Activated CD4-positive, alpha-beta T cell treated with anti-CD3 and anti-CD28 coated beads, Interleukin-2, amount 50 U/mL, for 4 hours (primary cell): Measurements from ENCODE around the gene PPP6R3.
"Not testable (repeated sequence)": the region's sequence is repeated elsewhere in the genome, so short reads cannot be mapped to it uniquely, and the experiment has no call there.

ENCODE experiments used
- DNase-seq, 2 experiments: peaks; one replicate each; pipeline ENCODE4 v3.0.0-alpha.2; 2020

Gene PPP6R3

DNA sequence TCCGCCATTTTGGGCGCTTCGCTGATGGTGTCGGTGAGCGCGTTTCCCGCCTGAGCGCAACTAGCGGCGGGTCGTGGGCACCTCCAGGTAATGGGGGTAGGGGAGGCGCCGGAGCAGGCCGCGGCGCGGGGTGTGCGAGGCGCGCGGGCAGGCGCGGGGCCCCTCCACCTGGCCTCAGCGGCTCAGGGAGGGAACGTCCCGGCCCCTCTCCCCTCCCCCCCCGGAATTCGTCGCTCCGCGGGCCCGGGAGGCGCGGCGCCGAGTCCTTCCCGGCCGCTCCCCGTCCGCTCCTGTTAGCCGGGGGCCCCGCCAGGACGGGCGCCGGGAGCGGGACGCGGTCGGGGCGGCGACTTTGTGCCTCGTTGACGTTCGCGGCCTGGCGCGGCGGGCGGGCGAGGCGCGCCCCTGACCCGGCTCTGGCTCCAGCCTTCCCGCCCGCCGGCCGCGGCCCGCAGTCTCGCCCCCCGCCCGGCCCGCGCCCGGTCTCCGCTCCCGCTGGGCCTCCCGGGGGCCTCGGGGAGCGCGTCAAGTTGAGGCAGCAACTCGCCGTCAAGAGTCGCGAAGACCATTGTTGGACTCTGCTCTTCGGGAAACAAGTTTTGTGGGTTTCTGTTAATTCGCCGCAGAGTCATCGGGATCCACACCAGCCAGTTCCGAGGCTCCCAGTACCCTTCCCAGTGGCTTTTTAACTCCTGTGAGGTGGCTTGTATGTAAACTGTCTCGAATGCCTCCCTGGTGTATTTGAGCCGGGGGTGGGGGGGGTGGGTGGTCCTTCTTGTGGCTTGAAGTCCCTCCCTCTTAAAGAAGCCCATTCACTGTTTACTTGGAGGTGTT, at the start of gene PPP6R3:
Gene PPP6R3, plus strand, starts transcription at position 12 of the 834 bp plus-strand sequence. CDS start 76,913 bp downstream, outside the sequence.
- DNase-seq = no peak

DNA sequence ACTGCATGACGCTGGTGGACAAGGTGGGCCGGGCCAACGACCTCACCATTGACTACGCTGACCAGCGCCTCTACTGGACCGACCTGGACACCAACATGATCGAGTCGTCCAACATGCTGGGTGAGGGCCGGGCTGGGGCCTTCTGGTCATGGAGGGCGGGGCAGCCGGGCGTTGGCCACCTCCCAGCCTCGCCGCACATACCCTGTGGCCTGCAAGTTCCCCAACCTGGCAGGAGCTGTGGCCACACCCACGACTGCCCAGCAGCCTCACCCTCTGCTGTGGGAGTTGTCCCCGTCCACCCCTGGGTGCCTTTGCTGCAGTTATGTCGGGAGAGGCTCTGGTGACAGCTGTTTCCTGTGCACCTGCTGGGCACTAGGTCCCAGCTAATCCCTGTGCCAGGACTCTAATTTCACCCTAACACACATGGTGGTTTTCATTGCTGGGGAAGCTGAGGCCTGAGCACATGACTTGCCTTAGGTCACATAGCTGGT, 49.0 kb upstream of the PPP6R3 start:
- no peak for DNase-seq

GRCh38 chr11:68412593-68413475, 47.7 kb upstream of the PPP6R3 start:
- DNase-seq = no peak

DNA sequence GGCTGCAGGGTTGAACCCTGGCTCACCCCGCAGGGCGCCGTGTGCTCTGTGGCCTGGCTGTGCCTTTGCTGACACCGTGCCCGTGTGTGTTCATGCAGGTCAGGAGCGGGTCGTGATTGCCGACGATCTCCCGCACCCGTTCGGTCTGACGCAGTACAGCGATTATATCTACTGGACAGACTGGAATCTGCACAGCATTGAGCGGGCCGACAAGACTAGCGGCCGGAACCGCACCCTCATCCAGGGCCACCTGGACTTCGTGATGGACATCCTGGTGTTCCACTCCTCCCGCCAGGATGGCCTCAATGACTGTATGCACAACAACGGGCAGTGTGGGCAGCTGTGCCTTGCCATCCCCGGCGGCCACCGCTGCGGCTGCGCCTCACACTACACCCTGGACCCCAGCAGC, 47.0 kb upstream of the PPP6R3 start:
- DNase-seq = no peak

DNA sequence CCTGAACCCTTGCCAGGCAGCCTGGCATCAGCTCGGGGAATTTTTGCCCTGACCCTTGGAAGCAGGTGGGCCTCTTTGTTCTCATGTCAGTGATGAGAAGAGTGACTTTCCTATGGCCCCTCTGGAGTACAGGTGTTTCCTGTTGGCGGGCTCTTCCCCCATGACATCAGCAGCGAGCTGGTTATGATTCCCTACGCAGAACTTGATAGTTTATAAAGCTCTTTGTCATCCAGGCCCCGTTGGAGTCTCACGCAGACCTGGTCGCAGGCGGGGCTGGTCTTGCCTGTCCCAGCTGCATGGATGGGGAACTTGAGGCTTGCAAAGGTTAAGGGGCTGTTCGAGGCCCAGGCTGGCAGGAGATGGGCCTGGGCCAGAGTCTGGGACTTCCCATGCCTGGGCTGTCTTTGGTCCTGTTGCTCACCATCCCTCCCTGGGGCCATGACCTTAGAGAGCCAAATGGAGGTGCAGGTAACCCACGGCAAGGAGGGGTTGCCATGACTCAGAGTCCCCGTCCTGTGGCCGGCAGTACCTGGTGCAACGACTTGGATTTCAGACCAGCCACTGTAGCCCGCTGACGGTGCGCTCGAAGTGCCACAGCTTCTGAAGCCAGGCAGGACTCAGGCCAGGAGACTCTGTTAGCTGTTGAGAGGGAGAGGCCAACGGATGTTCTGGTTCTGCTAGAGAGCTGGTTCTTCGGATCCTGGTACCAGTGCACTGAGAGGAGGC, 45.9 kb upstream of the PPP6R3 start:
- no peak for DNase-seq

DNA sequence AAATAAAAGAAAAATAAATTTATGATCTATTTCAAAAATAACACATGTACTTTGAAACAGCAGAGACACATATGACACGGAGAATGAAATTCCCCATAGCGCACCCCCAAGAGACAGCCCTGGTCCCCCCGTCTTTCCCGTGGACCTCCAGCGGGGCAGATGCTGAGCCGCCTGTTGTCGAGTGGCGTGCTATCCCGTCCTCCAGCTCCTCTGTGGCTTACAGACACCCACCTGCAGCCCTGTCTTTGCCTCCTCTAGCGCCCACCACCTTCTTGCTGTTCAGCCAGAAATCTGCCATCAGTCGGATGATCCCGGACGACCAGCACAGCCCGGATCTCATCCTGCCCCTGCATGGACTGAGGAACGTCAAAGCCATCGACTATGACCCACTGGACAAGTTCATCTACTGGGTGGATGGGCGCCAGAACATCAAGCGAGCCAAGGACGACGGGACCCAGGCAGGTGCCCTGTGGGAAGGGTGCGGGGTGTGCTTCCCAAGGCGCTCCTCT, 44.4 kb upstream of the PPP6R3 start:
- no peak for DNase-seq

GRCh38 chr11:68418648-68419047, 41.9 kb upstream of the PPP6R3 start:
- DNase-seq = no peak

DNA sequence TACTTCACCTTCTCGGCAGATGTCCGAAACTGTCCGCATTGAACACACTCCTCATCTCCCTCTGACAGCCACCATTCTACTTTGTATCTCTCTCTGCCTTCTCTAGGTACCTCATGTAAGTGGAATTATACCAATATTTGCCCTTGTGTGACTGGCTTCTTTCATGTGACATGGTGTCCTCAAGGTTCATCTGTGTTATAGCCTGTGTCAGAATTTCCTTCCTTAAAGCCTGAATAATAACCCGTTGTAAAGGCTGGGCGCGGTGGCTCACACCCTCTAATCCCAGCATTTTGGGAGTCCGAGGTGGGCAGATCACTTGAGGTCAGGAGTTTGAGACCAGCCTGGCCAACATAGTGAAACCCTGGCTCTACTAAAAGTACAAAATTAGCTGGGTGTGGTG, 40.4 kb upstream of the PPP6R3 start:
- no peak for DNase-seq

GRCh38 chr11:68423481-68423880, 37.1 kb upstream of the PPP6R3 start:
- DNase-seq = no peak

GRCh38 chr11:68424101-68424632, 36.4 kb upstream of the PPP6R3 start:
- DNase-seq = no peak

GRCh38 chr11:68424981-68425865, 35.3 kb upstream of the PPP6R3 start:
- no peak for DNase-seq

GRCh38 chr11:68425866-68426380, 34.6 kb upstream of the PPP6R3 start:
- DNase-seq = no peak

GRCh38 chr11:68429661-68430060, 30.9 kb upstream of the PPP6R3 start:
- no peak for DNase-seq

- no peak for DNase-seq
Measured at GRCh38 chr11:68430384-68430783, 30.2 kb upstream of the PPP6R3 start.

DNA sequence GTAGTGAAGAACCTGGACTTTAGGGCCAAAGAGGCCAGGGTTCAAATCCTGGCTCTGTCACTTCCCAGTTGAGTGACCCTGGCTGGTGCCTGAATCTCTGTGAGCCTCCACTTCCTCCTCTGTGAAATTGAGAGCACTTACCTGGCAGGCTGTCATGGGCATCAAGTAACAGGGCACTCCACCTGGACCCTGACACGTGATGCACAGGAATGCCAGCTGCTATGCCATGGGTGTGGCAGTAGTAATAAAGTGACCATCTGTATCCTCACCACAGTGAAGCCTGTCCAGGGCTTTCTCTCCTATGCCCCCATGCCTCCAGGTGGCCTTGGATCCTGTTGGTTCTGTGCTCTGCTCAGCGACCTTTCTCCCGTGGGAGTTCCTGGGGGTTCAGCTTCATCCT, 29.8 kb upstream of the PPP6R3 start:
- DNase-seq = no peak

- DNase-seq = no peak
Measured at GRCh38 chr11:68431984-68432645, 28.4 kb upstream of the PPP6R3 start.

GRCh38 chr11:68432874-68433273, 27.7 kb upstream of the PPP6R3 start:
- DNase-seq = no peak

DNA sequence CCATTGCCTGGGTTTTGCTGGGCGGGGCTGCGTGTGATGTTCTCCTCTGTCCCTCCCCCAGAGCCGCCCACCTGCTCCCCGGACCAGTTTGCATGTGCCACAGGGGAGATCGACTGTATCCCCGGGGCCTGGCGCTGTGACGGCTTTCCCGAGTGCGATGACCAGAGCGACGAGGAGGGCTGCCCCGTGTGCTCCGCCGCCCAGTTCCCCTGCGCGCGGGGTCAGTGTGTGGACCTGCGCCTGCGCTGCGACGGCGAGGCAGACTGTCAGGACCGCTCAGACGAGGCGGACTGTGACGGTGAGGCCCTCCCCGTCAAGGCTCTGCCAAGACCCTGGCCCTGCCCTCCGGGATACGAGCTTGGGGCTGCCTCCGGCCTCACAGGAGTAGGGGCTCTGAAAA, 27.0 kb upstream of the PPP6R3 start:
- no peak for DNase-seq

DNA sequence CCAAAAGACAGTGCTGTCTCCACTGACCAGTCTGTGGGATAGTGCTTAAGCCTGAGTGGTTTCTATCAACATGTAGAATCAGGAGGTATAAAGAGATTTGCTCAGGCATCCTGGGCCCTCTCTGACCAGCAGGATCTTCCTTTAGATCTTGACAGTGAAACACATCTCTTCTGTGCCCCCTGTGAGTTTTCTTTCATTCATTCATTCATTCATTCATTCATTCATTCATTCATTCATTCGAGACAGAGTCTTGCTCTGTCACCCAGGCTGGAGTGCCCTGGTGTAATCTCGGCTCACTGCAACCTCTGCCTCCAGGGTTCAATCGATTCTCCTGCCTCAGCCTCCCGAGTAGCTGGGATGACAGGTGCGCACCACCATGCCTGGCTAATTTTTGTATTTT, 26.4 kb upstream of the PPP6R3 start:
- DNase-seq = not testable (repeated sequence)

DNA sequence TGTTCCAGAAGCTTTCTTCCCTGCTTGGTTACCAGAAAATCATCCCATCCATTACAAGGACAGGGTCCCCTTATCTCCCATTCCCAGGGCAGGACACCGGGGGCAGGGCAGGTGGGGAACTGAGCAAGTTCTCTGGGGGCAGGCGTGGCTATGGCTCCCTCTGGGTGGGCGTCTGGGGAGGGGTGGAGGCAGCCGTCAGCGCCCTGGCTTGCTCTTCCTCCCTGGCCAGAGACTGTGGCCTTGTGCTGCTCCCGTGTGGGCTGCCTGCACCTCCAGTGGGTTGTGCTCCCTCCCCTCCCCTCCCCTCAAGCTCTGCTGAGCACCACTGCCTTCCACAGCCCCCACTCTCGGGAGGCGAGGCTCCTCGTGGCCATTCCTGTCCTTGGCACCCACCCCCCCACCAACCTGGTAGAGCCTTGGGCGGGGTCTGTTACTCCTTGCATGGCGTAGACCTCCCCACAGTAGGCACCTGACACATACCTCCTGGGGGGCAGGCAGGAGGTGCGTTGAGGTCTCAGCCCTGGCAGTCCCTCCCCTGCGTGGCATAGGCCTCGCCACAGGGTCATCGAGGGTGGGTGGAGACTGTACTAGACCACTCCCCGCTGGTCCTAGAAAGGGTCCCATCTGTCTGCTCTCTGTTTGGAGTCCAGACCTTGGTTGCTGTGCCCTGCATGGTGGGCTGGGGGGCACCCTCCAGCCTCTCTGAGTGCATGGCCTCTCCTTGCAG, 24.2 kb upstream of the PPP6R3 start:
- DNase-seq = no peak
